Hepatic stellate cell (primary cell): Measurements from ENCODE around the gene IL15RA.
"Not testable (repeated sequence)": the region's sequence is repeated elsewhere in the genome, so short reads cannot be mapped to it uniquely, and the experiment has no call there.

ENCODE experiments used
- DNase-seq: peaks from one replicate; pipeline ENCODE4 v3.0.0; 2011; ENCODE audit warnings: low spot score

Gene IL15RA

DNA sequence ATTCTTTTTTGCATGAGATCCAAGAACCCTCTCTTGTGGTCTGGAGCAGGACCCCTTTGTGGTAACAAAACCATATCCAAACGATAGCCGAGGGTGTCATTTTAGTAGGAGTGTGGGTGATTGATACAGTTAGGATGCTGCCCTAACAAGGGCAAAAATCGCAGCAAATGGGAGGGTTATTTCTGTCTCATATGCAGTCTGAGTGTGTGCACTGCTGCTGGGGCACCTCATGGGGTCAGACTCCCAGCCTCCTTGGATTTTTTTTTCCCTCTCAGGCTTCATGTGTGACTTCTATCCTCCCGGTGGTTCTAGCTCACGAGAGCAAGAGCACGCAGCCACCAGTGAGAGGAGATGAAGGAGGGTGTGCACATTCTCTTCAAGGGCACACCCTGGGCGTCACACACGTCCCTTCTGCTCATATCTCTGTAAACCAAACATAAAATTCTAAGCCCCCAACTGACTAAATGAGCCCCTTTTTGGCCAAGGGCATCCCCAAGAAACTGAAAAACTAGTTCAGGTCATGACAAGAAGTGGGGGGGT lies 28.6 kb upstream of the IL15RA start:
- DNase-seq: no peak

DNA sequence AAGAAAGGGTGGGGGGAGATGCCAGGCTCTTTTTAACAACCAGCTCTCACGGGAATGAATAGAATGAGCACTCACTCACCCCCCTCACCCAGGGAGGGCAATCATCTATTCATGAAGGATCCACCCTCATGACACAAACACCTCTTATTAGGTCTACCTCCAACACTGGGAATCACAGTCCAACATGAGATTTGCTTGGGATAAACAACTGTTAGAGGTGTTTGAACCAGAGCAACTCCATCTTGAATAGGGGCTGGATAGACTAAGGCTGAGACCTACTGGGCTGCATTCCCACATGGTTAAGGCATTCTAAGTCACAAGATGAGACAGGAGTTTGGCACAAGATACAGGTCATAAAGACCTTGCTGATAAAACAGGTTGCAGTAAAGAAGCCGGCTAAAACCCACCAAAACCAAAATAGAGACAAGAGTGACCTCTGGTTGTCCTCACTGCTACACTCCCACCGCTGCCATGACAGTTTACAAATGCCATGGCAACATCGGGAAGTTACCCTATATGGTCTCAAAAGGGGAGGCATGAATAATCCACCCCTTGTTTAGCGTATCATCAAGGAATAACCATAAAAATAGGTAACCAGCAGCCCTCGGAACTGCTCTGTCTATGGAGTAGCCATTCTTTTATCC lies 27.9 kb upstream of the IL15RA start:
- DNase-seq: not testable (repeated sequence)

DNA sequence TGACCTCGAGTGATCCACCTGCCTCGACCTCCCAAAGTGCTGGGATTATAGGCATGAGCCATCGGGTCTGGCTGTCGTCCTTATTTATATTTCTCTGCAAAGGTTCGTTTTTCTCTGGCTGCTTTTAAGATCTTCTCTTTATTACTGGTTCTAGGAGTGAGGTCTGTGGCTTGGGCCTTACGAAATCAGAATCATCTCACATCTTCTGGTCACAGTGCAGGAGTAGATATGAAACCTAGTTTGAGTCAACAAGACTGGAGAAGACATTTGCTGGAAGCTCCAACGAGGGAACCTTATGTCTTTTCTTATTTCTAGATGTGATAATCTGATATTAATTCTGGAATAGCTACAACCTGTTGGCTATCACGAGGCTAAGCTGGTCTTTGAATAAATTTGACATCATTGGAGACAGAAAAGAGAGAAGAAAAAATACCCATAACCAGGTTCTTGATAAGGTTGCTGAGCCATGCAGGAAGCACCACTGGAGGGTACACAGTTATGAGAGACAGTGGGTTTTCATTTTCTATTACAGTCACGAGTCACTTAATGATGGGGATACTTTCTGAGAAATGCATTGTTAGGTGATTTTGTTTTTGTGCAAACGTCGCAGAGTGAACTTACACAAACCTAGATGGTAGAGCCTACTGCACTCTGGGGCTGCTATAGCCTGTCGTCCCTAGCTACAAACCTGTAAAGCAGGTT lies 25.6 kb upstream of the IL15RA start:
- no peak for DNase-seq

DNA sequence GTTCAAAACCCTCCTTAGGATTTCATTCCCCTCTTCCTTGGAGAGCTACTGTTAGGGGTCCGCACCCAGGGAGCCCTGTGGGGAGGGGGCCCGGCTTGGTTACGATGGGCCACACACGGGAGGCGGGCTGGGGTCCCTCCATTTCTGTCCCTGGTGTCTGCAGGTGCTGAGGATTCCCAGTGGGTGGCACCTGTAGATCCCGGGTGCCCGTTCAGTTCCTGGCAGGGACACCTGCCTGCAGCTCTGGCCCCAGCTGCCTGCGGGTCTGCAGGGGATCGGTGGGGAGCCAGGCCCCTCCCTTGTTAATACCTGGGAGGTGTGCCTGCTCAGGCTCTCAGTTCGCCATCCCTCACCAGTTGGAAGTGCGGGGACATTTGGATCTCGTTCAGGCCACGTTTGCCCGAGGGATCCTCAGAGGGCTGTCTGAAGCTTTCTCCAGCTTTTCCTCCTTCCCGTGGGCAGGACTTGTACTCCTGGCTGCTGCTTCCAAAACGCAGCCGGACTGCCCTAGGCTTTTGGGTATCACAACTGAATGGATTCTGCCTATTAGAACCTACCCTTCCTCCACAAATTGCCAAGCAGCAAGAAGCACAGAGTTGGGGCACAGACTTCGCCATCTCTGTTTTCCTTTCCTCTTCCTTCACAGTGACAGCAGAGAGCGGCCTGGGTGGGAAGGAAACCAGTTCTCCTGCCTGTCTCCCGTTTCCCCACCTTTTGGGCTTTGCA lies 22.3 kb upstream of the IL15RA start:
- DNase-seq: no peak

DNA sequence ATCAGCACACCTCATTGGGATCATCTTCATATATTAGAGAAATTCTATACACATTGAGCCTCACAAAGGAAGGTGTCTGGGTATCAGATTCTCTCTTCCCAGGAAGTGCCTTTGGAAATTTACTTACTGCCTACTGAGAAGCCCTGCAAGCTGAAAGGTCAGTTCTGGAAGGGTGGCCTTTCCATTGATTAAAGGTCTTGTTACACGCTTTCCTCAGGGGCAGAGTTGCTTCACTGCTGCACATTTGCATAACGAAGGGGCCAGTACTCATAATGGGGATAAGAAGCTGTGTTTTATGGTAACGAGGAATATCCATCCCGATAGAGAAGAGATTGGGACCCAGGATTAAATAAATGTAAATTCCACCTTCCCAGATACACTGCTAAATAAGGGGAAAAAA lies 19.4 kb upstream of the IL15RA start:
- DNase-seq: no peak

DNA sequence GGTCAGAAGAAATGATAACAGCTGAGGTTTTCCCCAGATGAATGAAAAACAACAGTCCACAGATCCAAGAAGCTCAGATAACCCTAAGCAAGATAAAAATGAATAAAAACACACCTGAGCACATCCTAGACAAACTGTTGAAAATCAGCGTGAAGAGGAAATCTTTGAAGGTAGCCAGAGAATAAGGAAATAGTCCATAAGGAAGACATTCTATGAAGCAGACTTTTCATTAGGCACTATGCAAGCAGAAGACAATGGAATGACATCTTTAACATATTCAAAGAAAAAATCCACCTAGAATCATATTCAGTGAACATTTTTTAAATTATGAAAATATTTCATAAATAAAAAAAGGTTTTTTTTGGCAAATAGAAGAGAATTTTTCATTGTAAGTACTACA lies 15.1 kb upstream of the IL15RA start:
- no peak for DNase-seq

DNA sequence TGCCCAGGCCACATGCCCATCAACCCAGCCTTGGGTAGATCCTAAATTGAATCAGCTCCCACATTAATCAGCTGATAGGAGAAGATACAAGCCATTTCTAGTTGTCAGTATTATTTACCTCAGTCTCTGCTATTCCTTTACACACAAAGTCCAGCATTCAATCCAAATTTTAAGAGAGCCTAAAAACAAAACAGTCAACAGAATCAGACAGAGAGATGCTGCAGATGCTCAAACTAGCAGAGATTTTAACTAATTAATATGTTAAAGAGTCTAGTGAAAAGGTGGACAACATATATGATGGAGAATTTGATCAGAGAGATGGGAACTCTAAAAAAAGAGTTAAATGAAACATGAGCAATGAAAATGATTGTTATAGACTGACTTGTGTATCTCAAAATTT lies 14.4 kb upstream of the IL15RA start:
- no peak for DNase-seq

DNA sequence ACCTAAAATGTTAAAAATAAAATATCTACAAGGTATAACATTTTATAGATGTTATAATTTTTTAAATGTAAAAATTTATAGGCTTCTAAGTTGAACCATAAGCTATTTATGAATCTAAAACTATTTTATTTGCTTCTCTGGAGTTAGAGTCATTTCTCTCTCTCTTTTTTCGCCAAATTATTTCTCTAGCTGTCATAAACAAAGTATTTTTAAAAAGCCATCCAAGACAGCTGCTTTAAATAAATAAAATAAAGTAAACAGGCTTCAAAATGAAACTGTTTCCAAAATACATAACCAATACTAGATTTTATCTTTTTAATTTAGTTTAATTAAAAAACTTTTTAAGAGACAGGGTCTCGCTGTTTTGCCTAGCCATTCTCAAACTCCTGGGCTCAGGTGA lies 12.4 kb upstream of the IL15RA start:
- DNase-seq: no peak

DNA sequence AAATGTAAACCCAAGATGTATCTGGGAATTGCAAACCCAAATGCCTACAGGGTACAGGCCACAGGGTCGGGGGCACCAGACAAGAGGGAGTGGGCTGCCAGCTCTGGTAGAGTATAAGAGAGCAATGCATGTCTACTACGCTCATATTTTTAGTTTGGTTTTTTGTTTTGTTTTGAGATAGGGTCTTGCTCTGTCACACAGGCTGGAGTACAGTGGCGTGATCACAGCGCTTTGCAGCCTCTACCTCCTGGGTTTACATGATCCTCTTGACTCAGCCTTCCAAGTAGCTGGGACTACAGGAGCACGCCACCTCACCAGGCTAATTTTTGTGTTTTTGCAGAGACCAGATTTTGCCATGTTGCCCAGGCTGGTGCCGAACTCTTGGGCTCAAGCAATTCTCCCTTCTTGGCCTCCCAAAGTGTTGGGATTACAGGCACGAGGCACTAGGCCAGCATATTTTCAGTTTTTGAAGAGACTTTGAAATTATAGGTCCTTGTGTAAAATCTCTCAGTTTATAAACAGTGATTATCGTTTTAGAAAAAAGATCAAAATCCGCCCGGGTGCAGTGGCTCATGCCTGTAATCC lies 11.1 kb upstream of the IL15RA start:
- no peak for DNase-seq

DNA sequence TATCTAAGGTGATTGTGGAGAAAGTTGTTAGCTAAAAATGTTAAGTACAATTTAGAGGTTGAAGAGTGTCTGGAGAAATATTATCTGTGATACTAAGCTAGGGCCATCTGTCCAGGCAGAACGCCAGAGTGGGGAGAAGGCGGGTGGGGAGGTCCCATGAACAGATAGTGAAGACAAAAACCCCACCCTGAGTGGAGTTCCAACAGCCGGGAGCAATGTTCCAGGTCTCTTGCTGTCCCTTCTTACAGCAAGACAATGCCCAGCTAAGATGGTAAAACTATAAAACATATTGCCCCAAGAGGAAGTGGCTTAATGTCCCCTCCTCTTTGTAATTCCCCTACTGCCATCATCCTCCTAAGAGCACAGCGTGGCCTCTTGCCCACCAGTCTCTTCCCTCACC lies 10.4 kb upstream of the IL15RA start:
- no peak for DNase-seq

DNA sequence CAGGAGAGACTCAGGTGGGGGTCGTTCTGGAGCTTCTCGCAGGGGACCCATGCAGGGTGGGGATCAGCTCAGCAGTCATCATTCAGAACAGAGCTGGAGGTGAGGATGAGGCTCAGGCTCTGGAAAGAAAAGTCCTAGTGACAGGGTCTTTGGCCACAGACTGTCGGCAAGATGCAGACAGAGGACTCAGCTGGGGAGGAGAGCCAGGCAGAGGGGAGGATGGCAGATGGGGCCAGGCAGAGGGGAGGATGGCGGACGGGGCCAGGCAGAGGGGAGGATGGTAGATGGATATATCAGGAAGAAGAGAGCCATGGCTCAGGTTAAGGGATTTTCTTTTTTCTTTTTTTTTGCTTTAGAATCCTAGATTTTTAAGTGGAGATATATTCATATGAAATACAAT lies 7.7 kb upstream of the IL15RA start:
- no peak for DNase-seq

DNA sequence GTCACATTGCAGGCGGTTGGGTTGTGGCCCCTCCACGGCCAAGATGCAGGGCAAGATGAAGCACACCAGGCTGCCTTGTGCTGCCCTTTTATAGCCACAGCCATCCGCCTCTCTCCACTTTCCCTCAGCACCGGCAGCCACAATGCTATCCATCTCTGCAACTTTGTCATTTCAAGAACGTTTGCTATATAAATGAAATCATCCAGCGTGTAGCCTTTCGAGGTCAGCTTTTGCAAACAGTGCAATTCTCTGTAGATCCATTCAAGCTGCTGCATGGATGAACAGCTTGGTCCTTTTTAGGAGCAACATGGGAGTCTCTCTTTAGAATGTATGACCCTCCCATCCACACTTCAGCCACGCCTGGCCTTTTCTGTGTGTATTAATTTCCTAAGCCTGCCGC lies 6.4 kb upstream of the IL15RA start:
- DNase-seq: no peak

DNA sequence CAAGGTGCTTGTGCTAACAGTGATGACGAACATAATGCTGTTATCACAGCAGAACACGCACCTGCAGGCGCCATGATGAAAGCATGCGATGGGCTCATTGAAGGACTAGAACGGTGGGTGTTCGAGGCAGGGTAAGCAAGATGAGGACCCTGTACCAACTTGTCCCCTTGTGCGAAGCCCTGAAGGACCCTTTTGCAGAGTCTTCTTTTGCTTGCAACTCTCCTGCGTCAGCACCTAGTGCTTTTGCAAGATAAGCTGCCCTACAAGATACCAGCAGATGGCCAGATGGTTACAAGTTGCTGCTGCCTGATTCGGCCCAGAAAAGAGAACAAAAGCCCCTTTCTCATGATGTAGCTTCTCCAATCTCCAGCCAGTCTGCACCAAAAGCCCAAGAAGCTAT lies 4.2 kb upstream of the IL15RA start:
- DNase-seq: no peak

DNA sequence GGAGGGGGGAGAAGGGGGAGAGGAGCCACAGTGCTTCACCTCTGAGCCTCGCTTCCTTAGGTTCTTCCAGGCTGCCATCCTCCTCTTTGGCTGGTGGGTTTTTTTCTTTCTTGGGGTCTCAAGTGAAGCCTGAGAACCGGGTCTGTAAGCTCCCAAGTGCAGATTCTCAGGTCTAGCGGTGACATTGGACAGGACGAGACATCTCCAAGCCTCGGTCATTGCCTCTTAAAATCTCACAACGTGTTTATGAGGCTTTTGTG lies 817 bp upstream of the IL15RA start:
- DNase-seq: no peak

DNA sequence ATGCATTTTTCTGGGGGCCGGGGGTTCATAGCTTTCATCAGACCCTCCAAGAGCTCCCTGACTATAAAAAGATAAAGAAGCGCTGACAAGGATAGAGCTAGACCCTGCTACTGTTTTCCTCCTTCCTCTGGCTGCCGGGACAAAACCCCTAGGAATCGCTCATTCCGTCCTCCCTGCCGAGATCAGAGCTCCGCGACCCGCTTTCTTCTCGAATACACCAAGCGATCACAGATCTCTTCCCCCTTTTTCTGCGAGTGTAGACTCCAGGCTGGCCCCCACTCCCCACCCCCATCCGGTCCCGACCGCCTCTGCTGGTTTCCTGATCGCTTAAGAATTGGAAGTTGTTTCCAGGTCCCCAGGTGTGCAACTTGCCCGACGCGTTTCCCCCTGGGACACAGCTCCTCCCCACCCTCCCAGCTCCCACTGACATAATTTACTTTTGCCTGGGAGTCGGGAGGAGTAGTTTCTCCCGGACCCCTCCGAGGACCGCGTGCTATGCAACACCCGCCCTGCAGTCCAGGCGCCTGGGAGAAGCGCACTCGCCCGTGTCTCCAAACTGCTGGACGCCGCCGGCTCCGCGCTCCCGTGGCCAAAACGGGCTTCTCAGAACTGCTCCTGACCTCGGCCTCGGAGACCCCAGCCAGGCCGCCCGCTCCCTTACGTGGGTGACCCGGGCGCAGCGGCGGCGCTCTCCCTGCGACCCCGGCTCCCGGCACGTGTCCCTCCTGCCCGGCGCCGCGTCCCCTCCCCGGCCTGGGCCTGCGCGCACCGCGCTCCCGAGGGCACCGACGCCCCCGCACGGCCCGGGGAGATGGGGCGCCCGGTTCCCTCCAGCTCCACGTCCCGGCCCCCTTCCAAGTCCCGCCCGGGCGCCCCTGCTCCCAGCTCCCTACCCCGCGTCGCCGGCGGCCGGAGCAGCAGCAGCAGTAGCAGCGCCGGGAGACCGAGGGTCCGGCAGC lies 552 bp downstream of the IL15RA start:
- peak; percentile 58 for DNase-seq

DNA sequence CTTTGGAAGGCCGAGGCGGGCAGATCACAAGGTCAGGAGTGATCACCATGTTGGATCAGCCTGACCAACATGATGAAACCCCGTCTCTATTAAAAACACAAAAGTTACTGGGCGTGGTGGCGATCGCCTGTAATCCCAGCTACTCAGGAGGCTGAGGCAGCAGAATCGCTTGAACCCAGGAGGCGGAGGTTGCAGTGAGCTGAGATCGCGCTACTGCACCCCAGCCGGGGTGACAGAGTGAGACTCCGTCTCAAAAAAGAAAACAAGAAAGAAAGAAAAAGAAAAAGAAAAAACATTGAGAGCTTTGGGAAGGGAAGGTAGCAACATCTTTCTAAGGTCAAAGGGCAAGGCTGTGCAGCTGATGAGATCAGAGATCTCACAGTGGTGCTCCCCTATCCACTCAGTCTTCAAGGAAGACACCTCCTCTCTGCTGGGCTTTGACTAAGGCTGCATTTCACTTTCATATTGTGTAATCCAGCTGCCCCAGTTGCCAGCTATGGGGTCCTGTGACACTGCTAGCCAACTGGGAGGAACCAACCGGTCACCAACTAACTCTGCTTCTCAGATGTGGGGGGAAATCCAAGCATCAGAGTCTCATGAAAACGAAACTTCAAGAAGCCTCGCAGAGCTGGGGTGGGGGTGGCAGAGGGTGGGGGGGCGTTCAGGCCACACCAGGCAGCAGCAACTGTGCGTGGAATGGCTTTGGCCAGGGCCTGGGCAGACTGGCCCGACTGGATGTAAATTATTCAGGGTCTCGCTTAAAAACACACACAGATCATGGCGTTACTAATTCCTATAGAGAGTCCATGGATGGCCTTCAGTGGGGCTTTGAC lies 1.5 kb downstream of the IL15RA start:
- no peak for DNase-seq

DNA sequence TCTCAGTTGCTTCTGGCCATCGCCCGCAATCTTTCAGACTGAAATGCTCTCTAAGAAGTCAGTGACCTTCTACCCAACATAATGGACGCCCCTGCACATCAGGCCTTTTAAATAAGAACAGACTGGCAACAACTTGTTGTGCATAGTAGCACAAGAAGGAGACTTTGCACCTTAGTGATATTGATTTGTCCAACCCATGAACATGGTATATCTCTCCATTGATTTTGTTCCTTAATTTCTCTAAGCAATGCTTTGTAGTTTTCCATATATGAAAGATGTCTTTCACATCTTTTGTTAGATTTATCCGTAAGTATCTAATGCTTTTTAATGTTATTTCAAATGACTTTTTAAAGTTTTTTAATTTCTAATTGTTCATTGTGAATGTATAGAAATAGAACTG lies 4.3 kb downstream of the IL15RA start:
- DNase-seq: no peak

DNA sequence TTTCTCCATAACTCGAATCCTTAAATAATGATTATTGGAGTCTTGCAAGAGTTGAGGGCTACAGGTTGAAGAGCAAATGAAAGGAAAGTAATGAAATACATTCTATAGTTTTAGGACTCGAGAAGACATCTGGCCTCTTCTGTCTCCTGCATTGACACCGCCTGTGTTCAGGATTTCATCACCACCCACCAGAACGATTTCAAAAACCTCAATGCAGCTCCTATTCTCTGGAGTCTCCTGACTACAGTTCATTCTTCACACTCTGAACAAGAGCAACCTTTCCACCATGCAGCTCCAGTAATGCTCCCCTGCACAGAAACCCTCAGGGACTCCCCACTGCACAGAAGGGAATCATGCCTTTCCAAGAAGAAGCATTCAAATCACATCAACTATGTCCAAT lies 5.5 kb downstream of the IL15RA start:
- no peak for DNase-seq

DNA sequence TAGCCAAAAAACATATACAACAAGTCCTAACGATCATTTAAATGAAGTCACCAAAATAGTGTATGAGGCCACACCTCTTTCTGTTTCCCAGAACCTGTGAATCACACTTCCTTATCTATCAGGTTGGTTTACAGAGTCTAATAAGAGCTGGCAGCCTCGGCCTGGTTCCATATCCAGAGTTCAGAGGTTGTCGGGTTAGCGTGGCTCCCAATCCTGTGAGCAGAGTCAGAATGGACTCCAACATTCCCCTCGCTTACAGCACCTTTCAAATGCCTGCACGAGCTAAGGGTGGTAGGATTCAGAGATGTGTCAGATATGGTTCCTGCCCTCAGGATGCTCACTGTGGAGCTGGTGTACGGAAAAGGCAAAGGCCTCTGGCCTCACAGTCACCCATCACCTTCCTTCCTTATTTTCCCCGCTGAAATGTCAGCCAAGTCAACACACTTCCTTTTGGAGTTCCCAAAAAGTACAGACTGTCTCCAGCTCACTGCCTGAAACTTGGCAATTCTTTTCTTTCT lies 6.0 kb downstream of the IL15RA start:
- DNase-seq: no peak

DNA sequence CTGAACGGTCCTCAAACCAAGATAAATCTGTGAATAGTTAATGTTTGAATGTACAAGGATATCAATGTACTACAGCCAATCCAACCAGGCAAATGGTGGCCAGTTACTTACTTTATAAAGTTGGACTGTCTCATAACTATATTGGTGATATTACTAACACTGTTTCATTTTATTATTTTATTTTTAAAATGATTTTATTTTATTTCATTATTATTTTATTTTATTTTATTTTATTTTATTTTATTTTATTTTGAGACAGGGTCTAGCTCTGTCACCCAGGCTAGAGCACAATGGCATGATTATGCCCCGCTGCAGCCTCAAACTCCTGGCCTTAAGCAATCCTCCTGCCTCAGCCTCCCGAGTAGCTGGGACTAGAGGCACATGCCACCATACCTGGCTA lies 6.8 kb downstream of the IL15RA start:
- DNase-seq: no peak

DNA sequence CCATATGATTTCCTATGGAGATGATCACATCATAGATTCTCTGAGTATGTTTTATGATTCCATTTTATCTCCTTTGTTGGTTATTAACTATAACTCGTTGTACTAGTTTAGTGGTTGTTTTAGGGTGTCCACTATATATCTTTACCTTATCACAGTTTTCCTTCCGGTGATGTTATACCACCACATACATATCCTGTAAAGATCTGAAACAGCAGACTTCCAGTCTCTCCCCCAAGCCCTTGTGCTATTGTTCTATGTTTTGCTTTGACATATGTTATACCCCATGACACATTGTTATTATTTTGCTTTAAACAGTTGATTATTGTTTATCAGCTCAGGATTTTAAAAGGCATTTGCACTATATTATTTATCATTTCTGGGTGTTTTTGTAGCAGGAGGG lies 7.3 kb downstream of the IL15RA start:
- no peak for DNase-seq
